Stimulated activated CD4-positive, alpha-beta T cell treated with anti-CD3 and anti-CD28 coated beads, Interleukin-15, amount 100 ng/mL, for 1 hour (primary cell): ENCODE measurements around the gene GALNT17.

ENCODE experiments used
- DNase-seq, 2 donors: peaks; one replicate each; pipeline ENCODE4 v3.0.0-alpha.2; 2020; ENCODE audit warnings: low read depth in 1 of 2, low spot score in 1 of 2

GALNT17 gene

GRCh38 chr7:71334541-71334940, 202.6 kb downstream of the GALNT17 start:
- DNase-seq: no peak

- DNase-seq: no peak
These were observed 206.9 kb downstream of the GALNT17 start for GRCh38 chr7:71338866-71339265.

GRCh38 chr7:71339924-71340323, 208.0 kb downstream of the GALNT17 start:
- DNase-seq: no peak

- DNase-seq: no peak
These were observed 210.3 kb downstream of the GALNT17 start for GRCh38 chr7:71342202-71342601.

GRCh38 chr7:71343039-71343438, 211.1 kb downstream of the GALNT17 start:
- no peak for DNase-seq

- no peak for DNase-seq
These were observed 211.9 kb downstream of the GALNT17 start for GRCh38 chr7:71343892-71344291.

- no peak for DNase-seq
These were observed 213.4 kb downstream of the GALNT17 start for GRCh38 chr7:71345117-71345884.

GRCh38 chr7:71348821-71349681, 217.1 kb downstream of the GALNT17 start:
- DNase-seq: no peak

- no peak for DNase-seq
These were observed 217.9 kb downstream of the GALNT17 start for GRCh38 chr7:71349682-71350481.

GRCh38 chr7:71350680-71351079, 218.7 kb downstream of the GALNT17 start:
- no peak for DNase-seq

- no peak for DNase-seq
These were observed 222.8 kb downstream of the GALNT17 start for GRCh38 chr7:71354716-71355115.

GRCh38 chr7:71361451-71362032, 229.6 kb downstream of the GALNT17 start:
- DNase-seq: no peak

- DNase-seq: no peak
These were observed 230.3 kb downstream of the GALNT17 start for GRCh38 chr7:71362240-71362639.

- no peak for DNase-seq
These were observed 231.3 kb downstream of the GALNT17 start for GRCh38 chr7:71363223-71363622.

GRCh38 chr7:71363627-71364026, 231.7 kb downstream of the GALNT17 start:
- DNase-seq: no peak

- DNase-seq: no peak
These were observed 232.6 kb downstream of the GALNT17 start for GRCh38 chr7:71364551-71364950.

GRCh38 chr7:71372991-71373390, 241.0 kb downstream of the GALNT17 start:
- DNase-seq: no peak

GRCh38 chr7:71377062-71377461, 245.1 kb downstream of the GALNT17 start:
- DNase-seq: no peak

- no peak for DNase-seq
These were observed 245.5 kb downstream of the GALNT17 start for GRCh38 chr7:71377469-71377868.

- DNase-seq: no peak
These were observed 252.2 kb downstream of the GALNT17 start for GRCh38 chr7:71384094-71384493.

- no peak for DNase-seq
These were observed 253.4 kb downstream of the GALNT17 start for GRCh38 chr7:71385330-71385729.
